Uterus (tissue), 4 donors: ENCODE results near the gene NLGN3. TPM values are rescaled to one million over a fixed set of nuclear protein-coding genes. Genes with fewer than 3 reads are reported as not detected.
A peak's percentile ranks its signal among the peaks of the same experiment; 100 is the strongest.

Experiments used
- DNase-seq, 2 donors: peaks; one replicate each; pipeline ENCODE4 v3.0.0-alpha.2; 2019 to 2020
- H3K27ac ChIP-seq, 2 donors: fragments of 200-600 bp; sonication (generic); 1 replicate in 1 of 2; 2 replicates in 1 of 2; pipeline ENCODE4 v1.5.1; 2016 to 2018
- H3K27me3 ChIP-seq, 2 donors: fragments of 200-600 bp; sonication (generic); one replicate each; pipeline ENCODE4 v1.5.1; 2018 to 2019; ENCODE audit warnings: control low read depth in 1 of 2
- H3K36me3 ChIP-seq, 2 donors: fragments of 200-600 bp; sonication (generic); one replicate each; pipeline ENCODE4 v1.5.1; 2019; ENCODE audit warnings: control low read depth in 1 of 2
- H3K4me1 ChIP-seq, 2 donors: fragments of 200-600 bp; sonication (generic); one replicate each; pipeline ENCODE4 v1.5.1; 2018 to 2019; ENCODE audit warnings: control low read depth in 1 of 2
- H3K4me3 ChIP-seq, 2 donors: fragments of 200-600 bp; sonication (generic); 1 replicate in 1 of 2; 2 replicates in 1 of 2; pipeline ENCODE4 v1.5.1; 2018 to 2019; ENCODE audit warnings: mild to moderate bottlenecking in 1 of 2
- H3K9me3 ChIP-seq, 2 donors: fragments of 200-600 bp; sonication (generic); one replicate each; pipeline ENCODE4 v1.5.1; 2019; ENCODE audit warnings: control low read depth in 1 of 2
- CTCF ChIP-seq, 4 experiments: fragments of 200-600 bp in 2 of 4; fragments of 450-650 bp in 2 of 4; sonication (generic) in 2 of 4; IDR thresholded peaks; one replicate each; pipeline ENCODE4 v1.5.1; 2016 to 2019; ENCODE audit warnings: antibody characterized with exemption in 4 of 4, mild to moderate bottlenecking in 2 of 4, moderate library complexity in 1 of 4
- POLR2A ChIP-seq, 2 donors: fragments of 450-650 bp; IDR thresholded peaks; one replicate each; pipeline ENCODE4 v1.6.1; 2016; ENCODE audit warnings: antibody characterized with exemption in 2 of 2, mild to moderate bottlenecking in 1 of 2, moderate library complexity in 1 of 2
- intact Hi-C: fragments of 100-400 bp; cut with DNase I; formaldehyde crosslinking; loops from one replicate; pipeline ENCODE4 v1.15.1; 2023; ENCODE audit warnings: low total_unique reads
- total RNA-seq, 4 donors: library from RNA; depleted of rRNA in 3 of 4; stranded (reverse); fragments of >200 nt in 3 of 4; gene quantifications; one replicate each; pipeline versions ENCODE4 v1.1.0 to v1.2.4, GENCODE V29; 2014 to 2023
- donor health status: DM: yes; HTN: yes; CAD: no.

NLGN3 gene
- total RNA-seq, 4 donors from 2014 or later = 1.7 to 14.4 (median 5.1) TPM; not detected in 1

DNA sequence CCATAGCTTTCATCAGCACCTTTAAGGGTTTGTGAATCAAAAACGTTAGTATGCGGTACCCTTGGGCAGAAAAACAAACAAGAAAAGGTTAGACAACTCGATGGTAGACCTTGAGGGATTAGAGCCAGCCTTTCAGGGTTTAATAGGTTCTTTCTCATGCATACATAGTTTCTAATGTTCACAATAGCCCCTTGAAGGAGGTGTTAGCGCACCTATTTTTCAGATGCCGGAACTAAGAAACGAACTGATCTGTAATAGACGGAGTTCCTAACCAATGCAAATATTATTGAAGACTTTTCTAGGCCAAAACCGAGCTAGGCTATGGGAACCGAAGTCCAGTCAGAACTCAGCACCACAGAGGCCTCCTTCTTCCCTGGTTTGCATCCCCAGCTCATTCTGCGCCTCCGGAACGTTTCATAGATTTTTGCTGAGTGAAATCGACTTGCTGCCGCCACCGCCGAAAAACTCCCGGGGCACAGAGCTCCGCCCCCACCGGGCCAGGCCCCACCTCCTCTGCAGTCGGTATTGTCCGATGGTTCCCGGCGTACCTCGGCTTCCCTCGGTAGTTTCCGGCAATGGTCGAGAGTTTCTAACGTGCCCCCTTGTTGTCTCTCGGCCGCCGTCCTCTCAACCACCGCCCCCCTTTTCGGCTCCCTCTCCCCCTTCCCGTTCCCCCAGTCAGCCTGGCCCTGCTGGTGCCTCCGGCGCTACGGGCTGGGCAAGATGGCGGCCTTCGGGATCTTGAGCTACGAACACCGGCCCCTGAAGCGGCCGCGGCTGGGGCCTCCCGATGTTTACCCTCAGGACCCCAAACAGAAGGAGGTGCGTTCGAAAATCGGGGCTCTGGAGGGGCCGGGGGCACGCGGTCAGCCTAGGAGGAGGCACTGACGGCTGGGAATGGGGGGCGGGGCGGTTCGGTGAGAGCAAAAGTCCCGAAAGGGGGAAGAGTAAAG, 26.3 kb upstream of the NLGN3 start, which contains the start of gene MED12:
TSS of gene MED12 (plus strand) at position 565 of the 953 bp plus-strand sequence. CDS start at position 724, 159 bp downstream.
- Histone ChIP-seq H3K4me1 (no peaks in the 10 kb centered on the region), H3K36me3 (no peaks in the 10 kb centered on the region), H3K4me3 (peak within 1 kb of the TSS; percentile 55 to 79), H3K27ac (peak within 1 kb of the TSS; percentile 87 to 89), H3K27me3 (no peaks in the 10 kb centered on the region), H3K9me3 (no peaks in the 10 kb centered on the region)
- TF ChIP-seq CTCF (IDR thresholded peaks at IDR 0.05) = no peak
- peak; percentile 27 for TF ChIP-seq POLR2A (IDR thresholded peaks at IDR 0.05)
- intact Hi-C loops = no loop called here
- DNase-seq = peak; percentile 88 to 89

DNA sequence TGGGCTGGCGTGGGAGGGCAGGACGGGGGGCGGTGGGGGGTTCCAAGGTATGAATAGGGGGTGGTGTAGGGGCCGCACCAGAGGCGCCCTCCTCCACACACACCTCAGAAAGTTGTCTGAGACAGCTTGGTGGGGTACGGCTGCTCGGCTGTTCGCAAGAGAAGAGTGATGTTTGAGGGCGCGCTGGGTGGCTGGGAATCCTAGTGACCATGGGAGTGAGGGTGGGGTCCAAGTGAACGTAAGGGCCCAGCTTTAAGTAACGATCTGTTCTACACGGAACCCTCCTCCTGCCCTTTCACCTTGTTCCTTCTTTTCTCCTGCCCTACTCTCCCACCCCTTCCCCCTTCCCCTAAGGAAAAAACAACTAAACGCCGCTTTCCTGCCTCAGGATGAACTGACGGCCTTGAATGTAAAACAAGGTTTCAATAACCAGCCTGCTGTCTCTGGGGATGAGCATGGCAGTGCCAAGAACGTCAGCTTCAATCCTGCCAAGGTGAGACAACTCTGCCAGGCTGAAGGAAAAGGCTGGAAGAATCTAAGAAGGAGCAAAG, 25.6 kb upstream of the NLGN3 start:
- H3K4me1 ChIP-seq = no peaks in the 10 kb centered on the region
- H3K27me3 ChIP-seq = no peaks in the 10 kb centered on the region
- H3K4me3 ChIP-seq = peak overlapping the region; percentile 55 to 79
- no peak for TF ChIP-seq POLR2A (IDR thresholded peaks at IDR 0.05)
- no peak for TF ChIP-seq CTCF (IDR thresholded peaks at IDR 0.05)
- H3K9me3 ChIP-seq = no peaks in the 10 kb centered on the region
- no peaks in the 10 kb centered on the region for H3K36me3 ChIP-seq
- no peak for DNase-seq
- H3K27ac ChIP-seq = peak overlapping the region; percentile 87 to 89
- intact Hi-C loops = no loop called here

- intact Hi-C loops = no loop called here
- no peak overlapping the region for H3K27ac ChIP-seq
- no peak overlapping the region for H3K4me3 ChIP-seq
- no peak for DNase-seq
- TF ChIP-seq POLR2A (IDR thresholded peaks at IDR 0.05) = no peak
- no peak for TF ChIP-seq CTCF (IDR thresholded peaks at IDR 0.05)
- no peaks in the 10 kb centered on the region for H3K4me1 ChIP-seq
- H3K27me3 ChIP-seq = no peaks in the 10 kb centered on the region
- no peaks in the 10 kb centered on the region for H3K9me3 ChIP-seq
- H3K36me3 ChIP-seq = no peaks in the 10 kb centered on the region
Observed at GRCh38 chrX:71128166-71128833, 16.3 kb upstream of the NLGN3 start.

DNA sequence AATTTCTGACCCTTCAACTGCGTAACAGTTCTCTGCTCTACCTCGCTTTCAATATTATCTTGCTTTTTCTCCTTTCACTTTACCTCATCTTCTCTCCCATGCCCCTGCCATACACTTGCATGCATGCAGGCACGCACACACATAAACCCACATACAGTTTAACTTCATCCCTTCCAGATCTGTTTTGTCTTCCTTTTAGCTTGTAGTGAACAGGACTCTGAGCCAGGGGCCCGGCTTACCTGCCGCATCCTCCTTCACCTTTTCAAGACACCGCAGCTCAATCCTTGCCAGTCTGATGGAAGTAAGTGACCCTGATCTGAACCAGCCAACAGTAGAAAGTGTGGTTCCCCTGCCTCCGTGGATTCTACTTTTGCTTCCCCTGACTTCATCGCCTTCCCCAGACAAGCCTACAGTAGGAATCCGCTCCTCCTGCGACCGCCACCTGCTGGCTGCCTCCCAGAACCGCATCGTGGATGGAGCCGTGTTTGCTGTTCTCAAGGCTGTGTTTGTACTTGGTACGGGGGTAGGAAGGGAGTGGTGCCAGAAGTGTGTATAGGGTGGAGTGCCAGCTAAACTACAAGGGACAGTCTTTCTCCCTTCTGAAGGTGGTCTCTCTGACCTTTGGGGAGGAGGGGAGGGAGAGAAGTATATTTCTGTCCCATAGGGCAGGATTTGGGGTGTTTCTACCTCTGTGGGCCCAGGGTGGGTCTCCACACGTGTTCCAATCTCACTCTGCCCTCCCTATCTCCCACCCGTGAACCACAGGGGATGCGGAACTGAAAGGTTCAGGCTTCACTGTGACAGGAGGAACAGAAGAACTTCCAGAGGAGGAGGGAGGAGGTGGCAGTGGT, 15.5 kb upstream of the NLGN3 start:
- Histone ChIP-seq H3K4me1 (no peaks in the 10 kb centered on the region), H3K36me3 (no peaks in the 10 kb centered on the region), H3K27me3 (no peaks in the 10 kb centered on the region), H3K9me3 (no peaks in the 10 kb centered on the region), H3K4me3 (no peak overlapping the region), H3K27ac (no peak overlapping the region)
- intact Hi-C loops = no loop called here
- peak; percentile 56 to 64 for DNase-seq
- peak; percentile 52 to 66 (median 64) for TF ChIP-seq CTCF (IDR thresholded peaks at IDR 0.05)
- TF ChIP-seq POLR2A (IDR thresholded peaks at IDR 0.05) = no peak
